Measurements from ENCODE around the gene MIF. TPM values are rescaled to one million over a fixed set of nuclear protein-coding genes. Genes with fewer than 3 reads are reported as not detected.
"Not testable (repeated sequence)": the region's sequence is repeated elsewhere in the genome, so short reads cannot be mapped to it uniquely, and the experiment has no call there.

MIF gene
- total RNA-seq, 1 experiment from 2014 or later, result 296 TPM

DNA sequence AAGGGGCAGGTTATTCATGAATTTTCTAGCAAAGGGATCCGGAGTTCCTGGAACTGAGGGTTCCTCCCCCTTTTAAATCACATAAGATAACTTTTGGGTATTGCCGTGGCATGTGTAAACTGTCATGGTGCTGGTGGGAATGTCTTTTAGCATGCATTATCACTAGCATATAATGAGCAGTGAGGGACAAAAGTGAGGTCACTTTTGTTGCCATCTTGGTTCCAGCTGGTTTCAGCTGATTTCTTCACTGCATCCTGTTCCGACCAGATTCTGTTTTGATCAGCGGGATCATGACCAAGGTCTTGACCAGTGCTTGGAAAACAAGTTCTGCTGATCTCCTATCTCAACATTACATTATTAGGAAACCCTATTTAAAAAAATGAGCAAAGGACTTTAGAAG lies 7.4 kb downstream of the MIF start:
- DNase-seq (ENCODE audit: low read depth), result no peak

DNA sequence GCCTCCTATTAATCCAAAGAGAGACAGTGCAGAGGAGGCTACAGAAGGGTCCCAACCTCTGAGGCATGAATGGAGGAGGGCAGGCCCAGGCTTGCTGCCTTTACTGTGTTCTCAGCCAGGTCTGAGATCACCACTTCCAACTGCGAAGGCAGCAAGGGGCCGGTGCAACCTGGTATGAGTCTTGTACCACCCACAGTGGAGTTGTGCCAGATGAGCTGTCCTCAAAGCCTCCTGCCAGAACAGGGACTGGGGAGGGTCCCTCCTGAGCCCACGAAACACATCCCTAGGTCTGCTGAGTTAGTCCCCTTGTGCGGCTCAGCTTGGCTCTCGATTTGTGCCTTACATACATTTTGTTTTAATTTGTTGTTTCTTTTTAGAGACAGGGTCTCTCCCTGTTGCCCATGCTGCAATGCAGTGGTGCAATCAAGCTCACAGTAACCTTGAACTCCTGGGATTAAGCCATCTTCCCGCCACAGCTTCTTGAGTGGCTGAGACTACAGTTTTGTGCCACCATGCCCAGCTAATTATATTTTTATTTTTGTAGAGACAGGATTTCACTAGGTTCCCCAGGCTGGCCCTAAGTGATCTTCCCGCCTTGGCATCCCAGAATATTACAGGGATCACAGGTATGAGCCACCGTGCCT lies 9.3 kb downstream of the MIF start:
- no peak for DNase-seq (ENCODE audit: low read depth)

DNA sequence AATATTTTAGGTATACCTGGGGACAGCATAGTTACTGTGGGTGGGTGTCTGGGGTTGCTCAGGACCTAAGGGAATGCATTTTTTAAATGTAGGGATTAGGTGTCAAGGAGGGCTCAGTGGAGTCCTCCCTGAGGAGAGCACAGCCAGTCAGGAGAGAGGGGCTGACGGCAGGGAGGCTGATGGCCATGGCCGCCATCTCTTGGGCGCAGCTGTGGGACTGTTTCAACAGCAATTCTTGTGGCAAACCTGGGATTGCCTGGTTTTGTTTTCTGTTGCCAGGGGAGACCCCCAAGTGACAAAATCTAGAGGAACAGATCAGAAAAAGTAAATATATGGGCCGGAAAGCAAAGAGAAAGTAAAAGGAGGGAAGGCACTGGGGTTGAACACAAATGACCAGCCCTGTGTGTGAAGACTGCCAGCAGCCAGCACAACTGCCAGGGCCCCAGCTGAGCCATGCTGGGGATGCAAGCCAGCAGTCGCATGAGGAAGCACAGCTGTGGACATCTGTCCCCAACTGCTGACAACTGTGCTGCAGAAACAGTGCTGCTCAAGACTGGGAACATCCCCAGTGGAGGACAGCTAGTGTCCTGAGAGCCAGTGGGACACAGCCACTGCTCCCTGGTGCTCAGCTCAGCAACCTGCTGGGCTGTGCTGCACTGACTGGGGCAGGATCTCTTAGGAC lies 10.5 kb downstream of the MIF start:
- DNase-seq (ENCODE audit: low read depth), result no peak

DNA sequence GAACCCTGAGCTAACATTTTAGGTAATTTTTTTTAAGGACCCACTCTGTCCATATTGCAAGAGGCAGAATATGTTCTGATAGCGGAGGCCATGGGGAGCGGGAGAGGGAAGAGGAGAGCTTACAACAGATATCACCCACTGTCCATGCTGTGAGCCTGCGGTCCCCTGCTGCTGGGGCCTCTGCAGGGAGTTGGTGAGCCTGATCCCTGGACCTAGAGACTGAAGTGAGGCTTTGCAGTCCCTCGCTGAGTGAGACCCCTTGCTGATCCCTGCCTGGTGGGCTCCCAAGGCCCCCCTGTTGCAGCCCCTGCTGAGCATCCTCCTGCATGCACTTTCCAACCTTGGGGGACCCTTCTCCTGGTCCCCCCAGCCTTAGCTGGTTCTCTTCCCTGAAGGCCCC lies 12.5 kb downstream of the MIF start:
- no peak for DNase-seq (ENCODE audit: low read depth)

DNA sequence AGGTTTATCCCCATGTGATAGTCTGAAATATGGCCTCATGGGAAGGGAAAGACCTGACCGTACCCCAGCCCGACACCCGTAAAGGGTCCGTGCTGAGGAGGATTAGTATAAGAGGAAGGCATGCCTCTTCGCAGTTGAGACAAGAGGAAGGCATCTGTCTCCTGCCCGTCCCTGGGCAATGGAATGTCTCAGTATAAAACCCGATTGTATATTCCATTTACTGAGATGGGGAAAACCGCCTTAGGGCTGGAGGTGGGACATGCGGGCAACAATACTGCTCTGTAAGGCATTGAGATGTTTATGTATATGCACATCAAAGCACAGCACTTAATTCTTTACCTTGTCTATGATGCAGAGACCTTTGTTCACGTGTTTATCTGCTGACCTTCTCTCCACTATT lies 13.2 kb downstream of the MIF start:
- DNase-seq (ENCODE audit: low read depth), result not testable (repeated sequence)

DNA sequence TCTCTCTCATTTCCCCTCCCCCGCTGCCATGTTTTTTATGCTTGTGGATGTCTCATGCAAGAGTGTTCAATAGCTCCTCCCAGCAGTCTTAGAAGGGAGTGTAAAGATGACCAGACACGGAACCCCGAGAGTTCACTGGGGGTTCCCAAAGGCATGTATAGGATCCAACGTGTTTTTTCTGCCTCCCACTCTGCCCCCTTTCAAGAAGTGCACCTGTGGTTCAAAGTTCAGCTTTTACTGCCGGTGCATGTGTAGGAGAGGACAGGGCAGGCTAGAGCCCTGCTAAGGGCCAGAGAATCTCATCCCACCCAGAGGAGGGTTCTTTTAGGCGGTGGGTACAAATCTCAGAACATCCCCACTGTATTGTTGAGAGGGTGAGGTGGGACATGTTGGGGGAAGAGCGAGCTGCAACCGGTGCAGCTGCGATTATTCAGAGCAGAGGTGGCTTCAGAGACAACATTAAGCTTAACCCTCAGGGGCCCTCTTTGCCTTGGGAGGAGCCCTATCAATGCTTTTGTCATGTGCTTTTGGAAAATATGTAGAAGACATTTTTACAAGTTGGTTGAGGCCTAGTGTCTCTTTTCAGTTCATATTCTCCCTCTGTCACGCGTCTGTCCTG lies 14.5 kb downstream of the MIF start:
- DNase-seq (ENCODE audit: low read depth), result no peak

DNA sequence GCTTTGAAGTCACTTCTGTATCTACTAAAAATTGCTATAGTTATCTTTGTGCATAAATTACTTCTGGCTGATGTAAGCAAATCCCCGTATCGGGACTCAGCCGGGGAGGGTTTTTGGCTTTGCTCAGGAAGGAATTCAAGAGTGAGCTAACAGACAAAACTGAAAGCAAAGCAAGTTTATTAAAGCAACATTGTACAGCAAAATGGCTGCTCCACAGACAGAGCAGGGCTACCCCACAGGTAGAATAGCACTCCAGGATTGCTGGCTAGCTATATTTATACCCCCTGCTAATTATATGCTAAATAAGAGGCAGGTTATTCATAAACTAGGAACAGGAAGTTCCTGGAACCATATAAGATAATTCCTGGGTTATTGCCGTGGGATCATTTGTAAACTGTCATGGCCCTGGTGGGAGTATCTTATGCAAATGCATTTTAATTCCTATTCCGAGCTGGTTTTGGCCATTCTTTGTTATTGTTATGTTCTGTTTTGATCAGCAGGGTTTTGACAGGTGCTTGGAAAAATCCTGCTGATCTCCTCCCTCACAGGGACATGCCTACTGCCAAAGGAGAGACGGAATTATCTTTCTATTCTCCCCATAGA lies 15.2 kb downstream of the MIF start:
- DNase-seq (ENCODE audit: low read depth), result no peak

DNA sequence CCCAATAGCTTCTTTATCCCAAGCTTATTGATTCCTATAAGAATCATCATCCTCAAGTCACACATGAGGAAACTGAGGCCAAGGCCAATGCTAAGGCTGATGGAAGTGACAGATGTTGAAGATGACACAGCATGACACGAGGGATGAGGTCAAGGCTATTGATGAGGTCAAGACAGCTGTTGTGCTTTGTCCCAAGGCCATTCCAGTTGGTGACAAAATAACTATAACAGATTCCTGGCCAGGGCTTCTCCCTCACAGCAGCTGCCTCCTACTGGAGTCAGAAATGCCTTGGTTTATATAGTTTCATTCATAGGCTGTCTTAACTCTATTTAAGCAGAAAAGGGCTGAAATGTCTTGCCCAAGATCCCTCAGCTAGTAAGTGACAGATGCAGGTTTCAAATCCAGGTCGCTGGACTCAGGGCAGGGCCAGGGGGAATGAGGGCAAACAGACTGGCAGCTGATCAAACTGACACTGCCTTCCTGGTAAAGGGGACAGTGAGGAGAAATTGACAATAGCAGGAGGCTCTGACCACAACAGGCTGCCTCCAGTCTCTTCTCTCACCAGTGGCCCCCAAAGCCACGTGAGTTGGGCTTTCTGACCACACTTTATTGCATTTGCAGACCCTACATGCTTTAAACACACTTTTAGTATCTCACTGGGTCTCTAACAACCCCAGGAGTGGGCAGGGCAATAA lies 16.5 kb downstream of the MIF start:
- no peak for DNase-seq (ENCODE audit: low read depth)

DNA sequence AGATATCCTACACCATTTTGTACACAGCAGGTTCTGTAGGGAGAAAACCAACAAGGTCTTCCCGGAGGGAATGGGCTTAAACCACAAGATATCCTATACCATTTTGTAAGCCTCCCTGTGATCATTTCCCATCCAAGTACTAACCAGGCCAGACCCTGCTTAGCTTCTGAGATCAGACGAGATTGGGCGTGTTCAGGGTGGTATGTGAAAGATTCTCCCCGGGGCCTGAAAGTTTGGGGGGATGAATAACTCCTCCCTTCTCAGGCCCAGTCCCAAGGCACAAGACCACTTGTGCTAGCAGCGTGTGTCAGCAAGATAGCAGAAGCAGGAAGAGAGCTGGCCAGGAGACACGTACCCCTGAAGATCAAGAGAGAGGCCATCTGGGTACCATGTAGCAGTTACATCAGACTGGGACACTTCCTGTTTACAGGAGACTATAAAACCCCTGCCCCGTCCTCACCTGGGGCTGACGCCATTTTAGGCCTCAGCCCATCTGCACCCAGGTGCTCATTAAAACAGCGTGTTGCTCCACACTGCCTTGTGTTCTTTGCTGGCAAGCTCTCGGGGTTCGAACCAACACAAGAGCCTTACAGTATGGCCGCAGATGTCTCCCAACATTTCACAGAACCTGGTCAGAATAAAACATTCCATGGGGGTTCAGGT lies 17.3 kb downstream of the MIF start:
- no peak for DNase-seq (ENCODE audit: low read depth)

DNA sequence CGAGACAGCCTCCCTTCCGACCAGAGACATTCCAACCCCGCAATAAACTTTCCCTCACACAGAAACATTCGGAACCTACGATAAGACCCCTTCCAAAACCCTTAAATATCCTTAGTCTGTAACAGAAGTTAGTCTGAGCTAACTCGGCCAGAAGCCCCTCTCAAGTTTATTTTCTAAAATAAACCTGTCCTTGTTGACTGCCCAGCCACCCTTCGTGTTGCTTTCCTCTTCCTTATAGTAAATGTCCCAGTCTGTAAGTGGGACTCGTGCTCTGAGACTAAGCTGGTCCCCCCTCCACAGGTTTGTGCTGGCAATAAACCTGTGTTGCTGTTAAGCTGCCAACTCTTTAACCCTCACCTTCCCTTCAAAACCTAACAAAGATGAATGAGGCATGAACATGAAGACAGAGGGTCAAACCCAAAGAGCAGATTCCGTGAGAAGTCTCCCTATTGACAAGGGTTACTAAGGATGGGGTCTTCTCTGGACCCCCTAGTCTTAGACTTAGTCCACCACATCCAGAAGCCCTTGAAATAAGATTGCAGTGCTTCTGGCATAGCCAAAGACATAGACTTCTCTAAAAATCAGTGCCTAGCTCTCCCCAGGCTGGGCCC lies 18.2 kb downstream of the MIF start:
- no peak for DNase-seq (ENCODE audit: low read depth)

DNA sequence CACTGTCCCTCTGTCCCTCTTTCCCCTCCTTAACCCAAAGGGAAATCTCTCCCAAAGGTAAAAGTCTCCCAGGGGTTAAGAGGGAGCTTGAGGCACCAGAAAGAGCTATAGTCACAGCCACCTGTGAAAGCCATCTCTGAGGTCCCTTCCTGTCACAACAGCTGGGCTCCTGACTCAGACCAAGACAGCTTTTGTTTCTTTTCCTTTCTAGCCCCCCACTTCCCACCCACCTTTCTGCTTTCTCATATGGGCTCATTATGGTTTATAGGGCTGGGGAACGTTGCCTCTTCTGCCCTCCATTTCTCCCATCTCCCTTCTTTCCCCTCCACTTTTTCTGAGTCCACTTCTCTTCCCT lies 19.1 kb downstream of the MIF start:
- DNase-seq (ENCODE audit: low read depth), result no peak

DNA sequence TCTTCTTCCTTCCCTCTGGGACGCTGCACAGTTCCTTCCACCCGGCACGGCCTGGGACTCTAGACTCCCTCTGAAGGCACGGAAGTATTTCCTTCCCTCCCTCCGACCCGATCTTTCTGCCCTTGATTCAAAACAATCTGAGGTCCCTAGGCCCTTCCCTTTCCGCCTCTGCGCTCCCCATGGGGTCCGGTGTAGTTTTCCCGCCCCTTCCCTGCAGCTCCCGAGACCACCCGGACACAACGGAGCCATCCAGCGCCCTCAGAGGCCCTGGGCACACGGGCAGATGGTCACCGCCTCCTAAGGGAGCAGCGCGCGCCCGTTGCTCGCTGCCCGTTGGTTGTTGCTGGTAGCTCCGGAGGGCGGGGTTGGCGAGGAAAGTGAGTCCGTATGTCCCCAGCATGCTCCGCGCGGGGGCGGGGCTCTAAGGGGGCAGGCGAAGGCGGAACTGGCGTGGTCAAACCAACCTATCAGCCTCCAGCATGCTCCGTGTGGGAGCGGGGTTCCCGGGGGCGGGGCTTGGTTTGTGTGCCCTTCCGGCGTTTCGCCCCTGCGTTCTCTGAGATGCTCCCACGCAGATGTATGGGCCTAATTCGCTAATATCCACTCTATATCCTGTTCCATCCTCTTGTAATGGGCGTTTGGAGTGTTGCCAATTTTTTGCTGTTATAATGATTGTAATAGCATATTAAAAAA lies 19.6 kb downstream of the MIF start:
- peak; percentile 99 for DNase-seq (ENCODE audit: low read depth)

DNA sequence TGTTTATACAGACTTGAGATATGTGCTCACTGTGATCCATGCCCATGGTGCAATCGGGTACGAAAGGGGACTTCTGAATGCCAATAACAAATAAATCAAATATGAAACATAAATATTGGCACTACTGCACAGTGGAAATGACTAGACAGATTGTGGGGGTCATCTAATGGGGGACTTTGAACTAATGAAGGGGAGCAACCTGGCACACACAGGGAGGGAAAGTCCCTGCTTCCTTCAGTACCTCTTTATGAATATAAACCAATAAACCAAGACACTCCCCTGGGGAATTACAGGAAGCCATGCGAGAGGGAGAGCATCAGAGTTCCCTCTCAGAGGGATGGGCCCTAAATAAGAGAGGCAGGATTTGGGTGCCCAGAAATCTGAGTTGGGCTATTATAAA lies 21.1 kb downstream of the MIF start:
- DNase-seq (ENCODE audit: low read depth), result no peak

DNA sequence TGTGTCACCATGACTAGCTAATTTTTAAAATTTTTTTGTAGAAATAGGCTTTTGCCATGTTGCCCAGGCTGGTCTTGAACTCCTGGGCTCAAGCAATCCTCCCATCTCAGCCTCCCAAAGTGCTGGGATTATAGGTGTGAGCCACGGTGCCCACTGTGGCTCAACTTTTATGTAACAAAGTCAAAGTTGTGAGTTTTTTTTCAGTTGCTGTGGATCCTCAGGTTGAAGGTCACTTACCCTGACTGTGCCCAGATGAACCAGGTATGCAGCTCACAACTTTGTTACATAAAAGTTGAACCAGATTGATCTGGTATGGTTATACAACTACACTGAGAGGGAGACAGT lies 26.1 kb downstream of the MIF start:
- not testable (repeated sequence) for DNase-seq (ENCODE audit: low read depth)

DNA sequence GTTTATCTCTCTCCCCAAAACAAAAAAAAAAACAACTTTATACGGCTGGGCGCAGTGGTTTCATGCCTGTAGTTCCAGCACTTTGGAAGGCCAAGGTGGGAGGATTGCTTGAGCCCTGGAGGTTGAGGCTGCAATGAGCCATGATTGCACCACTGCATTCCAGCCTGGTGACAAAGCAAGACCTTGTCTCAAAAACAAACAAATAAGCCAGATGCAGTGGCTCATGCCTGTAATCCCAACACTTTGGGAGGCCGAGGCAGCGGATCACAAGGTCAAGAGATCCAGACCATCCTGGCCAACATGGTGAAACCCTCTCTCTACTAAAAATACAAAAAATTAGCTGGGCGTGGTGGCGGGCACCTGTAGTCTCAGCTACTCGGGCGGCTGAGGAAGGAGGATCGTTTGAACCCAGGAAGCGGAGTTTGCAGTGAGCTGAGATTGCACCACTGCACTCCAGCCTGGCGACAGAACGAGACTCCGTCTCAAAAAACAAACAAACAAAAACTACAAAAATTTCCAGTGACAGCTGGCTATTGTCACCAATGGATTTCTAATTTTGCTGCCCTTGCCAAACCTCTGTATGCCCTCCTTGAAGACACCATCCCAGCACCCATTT lies 27.5 kb downstream of the MIF start:
- peak; percentile 39 for DNase-seq (ENCODE audit: low read depth)

DNA sequence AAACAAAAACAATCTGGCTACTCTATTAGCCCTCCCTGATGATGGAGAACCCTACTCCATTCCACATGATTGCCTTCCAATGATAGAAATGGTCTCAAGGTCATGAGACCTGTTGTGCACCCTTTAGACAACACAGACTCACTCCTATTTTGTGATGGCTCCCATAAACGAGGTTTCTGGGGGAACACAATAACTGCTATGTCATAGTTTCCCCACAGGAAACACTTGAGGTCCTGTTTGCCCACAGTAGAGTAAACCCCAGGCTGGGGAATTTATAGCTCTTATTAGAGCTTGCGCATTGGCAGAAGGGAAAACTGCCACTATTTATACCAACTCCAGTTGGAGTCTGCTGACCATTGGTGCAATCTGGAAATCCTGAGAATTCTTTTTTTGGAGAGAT lies 28.7 kb downstream of the MIF start:
- DNase-seq (ENCODE audit: low read depth), result no peak

DNA sequence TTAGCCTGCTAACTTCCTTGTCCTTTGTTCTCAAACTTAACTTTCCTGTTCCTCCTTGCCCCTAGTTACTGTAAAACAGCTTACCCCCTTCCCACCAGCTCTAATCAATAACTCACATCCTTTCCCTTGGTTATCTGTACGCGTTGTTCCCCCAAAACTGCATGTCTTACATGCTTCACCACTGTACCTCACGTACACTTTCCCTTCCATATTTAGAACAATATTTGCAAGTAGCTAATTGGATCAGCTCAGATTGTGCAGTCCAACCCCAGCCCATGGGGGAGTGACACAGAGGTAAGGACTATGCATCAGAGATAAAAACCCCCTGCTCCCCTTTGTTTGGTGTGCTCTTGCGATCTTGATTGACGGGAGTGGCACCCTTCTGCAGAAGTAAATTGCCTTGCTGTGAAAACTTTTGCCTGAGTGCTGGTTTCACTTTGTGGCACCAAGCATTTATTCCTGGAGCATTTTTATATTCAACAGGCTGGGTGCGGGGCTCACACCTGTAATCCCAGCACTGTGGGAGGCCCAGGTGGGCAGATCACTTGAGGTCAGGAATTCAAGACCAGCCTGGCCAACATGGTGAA lies 30.9 kb downstream of the MIF start:
- no peak for DNase-seq (ENCODE audit: low read depth)

DNA sequence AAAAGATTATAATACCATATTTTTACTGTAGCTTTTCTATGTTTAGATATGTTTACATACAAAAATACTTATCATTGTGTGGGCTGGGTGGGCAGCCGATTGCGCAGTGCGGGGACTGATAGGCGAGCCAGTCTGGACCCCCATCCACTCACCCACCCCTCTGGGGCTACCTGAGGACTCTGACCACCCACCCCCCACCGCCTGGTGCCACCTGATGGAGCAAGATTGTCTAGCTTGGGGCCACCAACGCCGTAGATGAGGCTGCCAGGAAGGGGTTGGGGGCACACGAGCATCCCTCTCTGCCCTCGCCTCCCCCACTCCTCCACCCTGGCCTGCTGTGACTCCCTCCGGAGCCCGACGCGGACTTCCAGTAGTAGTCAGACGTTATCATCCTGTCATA lies 32.4 kb downstream of the MIF start:
- no peak for DNase-seq (ENCODE audit: low read depth)

DNA sequence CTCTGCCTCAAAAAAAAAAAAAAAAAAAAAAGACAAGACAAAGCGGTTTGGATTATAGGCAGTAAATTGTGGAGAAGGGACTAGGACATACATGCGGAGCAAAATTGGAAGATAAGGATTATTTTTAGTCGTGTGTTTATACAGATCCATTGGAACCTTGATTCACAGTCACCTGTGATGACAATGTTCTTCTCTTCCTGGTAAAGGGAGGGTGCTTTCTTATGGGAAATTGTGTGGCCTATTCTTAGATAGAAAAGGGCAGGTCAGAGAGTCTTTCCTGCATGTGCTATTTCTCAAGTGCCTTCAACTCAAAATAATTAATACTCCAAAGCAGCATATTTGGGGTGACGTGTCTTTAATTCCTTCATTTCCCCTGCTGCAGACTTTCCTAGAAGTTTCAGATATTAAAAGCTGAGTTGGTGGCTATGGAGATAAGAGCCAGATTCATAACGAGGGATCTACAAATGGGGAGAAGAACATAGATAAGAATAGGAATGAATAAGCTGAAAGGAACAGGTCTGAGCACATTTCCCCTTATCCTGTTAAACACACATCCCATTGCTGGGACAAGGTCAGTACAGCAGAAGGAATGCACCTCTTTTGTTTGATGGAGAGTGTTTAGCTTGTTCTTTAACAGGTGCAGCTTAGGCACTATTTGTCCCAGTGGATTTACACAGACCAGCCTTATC lies 44.3 kb downstream of the MIF start:
- DNase-seq (ENCODE audit: low read depth), result no peak

DNA sequence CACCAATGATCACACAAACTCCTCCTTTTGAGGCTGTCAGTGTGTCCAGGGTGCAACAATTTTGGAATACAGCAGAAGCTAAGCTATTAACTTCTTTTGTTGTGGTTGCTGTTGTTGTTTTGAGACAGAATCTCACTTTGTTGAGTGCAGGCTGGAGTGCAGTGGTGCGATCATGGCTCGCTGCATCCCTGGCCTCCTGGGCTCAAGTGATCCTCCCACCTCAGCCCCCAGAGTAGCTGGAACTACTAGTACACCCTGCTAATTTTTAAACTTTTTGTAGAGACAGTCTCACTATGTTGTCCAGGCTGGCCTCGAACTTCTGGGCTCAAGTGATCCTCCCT lies 44.8 kb downstream of the MIF start:
- no peak for DNase-seq (ENCODE audit: low read depth)

Data from Daoy (cell line).